ENCODE data around the gene STAB2. TPM values are rescaled to one million over a fixed set of nuclear protein-coding genes. Genes with fewer than 3 reads are reported as not detected.

STAB2 gene
- total RNA-seq, 4 donors from 2014 or later: 0.53 to 0.83 (median 0.69) TPM

GRCh38 chr12:103686026-103686425 is 99.0 kb downstream of the STAB2 start:
- DNase-seq: no peak
- H3K9me3 ChIP-seq: no peaks in the 10 kb centered on the region
- no peaks in the 10 kb centered on the region for H3K4me1 ChIP-seq
- H3K36me3 ChIP-seq: no peaks in the 10 kb centered on the region
- TF ChIP-seq POLR2A (IDR thresholded peaks at IDR 0.05): no peak
- TF ChIP-seq CTCF (IDR thresholded peaks at IDR 0.05): no peak
- no peaks in the 10 kb centered on the region for H3K27me3 ChIP-seq
- H3K4me3 ChIP-seq: no peak overlapping the region
- H3K27ac ChIP-seq: no peak overlapping the region

- H3K4me1 ChIP-seq: no peaks in the 10 kb centered on the region
- no peaks in the 10 kb centered on the region for H3K36me3 ChIP-seq
- H3K4me3 ChIP-seq: no peak overlapping the region
- TF ChIP-seq POLR2A (IDR thresholded peaks at IDR 0.05): no peak
- TF ChIP-seq CTCF (IDR thresholded peaks at IDR 0.05): no peak
- no peak for DNase-seq
- no peaks in the 10 kb centered on the region for H3K27me3 ChIP-seq
- no peak overlapping the region for H3K27ac ChIP-seq
- no peaks in the 10 kb centered on the region for H3K9me3 ChIP-seq
Observed at GRCh38 chr12:103687253-103687652, 100.2 kb downstream of the STAB2 start.

GRCh38 chr12:103688376-103689063 is 101.4 kb downstream of the STAB2 start:
- TF ChIP-seq CTCF (IDR thresholded peaks at IDR 0.05) (no peak), POLR2A (IDR thresholded peaks at IDR 0.05) (no peak)
- Histone ChIP-seq H3K4me3 (no peak overlapping the region), H3K27me3 (no peaks in the 10 kb centered on the region), H3K27ac (no peak overlapping the region), H3K9me3 (no peaks in the 10 kb centered on the region), H3K4me1 (no peaks in the 10 kb centered on the region), H3K36me3 (no peaks in the 10 kb centered on the region)
- DNase-seq: no peak

DNA sequence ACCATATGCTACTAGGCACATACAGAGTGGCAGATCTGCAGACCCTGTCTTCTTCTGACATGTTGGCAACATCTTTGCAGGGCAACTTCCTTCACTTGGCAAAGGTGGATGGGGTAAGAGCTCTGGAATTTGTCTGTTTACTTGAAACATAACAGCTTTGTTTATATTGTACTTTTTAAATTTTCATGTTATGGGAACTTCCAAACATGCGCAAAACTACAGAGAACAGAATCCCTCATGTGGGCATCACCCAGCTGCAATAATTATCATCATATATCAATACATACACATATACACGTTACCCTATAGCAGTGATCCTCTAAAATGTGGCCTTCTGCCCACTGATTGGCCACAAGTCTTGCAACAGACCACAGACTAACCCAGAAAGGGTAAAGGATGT is 103.4 kb downstream of the STAB2 start:
- H3K27me3 ChIP-seq: no peaks in the 10 kb centered on the region
- no peaks in the 10 kb centered on the region for H3K4me1 ChIP-seq
- H3K27ac ChIP-seq: no peak overlapping the region
- no peaks in the 10 kb centered on the region for H3K36me3 ChIP-seq
- no peak for TF ChIP-seq POLR2A (IDR thresholded peaks at IDR 0.05)
- no peak for TF ChIP-seq CTCF (IDR thresholded peaks at IDR 0.05)
- no peak for DNase-seq
- no peak overlapping the region for H3K4me3 ChIP-seq
- H3K9me3 ChIP-seq: no peaks in the 10 kb centered on the region

- Histone ChIP-seq H3K27me3 (no peaks in the 10 kb centered on the region), H3K27ac (no peak overlapping the region), H3K36me3 (no peaks in the 10 kb centered on the region), H3K4me1 (no peaks in the 10 kb centered on the region), H3K4me3 (no peak overlapping the region), H3K9me3 (no peaks in the 10 kb centered on the region)
- no peak for DNase-seq
- no peak for TF ChIP-seq CTCF (IDR thresholded peaks at IDR 0.05)
- TF ChIP-seq POLR2A (IDR thresholded peaks at IDR 0.05): no peak
Observed at GRCh38 chr12:103691063-103691462, 104.0 kb downstream of the STAB2 start.

DNA sequence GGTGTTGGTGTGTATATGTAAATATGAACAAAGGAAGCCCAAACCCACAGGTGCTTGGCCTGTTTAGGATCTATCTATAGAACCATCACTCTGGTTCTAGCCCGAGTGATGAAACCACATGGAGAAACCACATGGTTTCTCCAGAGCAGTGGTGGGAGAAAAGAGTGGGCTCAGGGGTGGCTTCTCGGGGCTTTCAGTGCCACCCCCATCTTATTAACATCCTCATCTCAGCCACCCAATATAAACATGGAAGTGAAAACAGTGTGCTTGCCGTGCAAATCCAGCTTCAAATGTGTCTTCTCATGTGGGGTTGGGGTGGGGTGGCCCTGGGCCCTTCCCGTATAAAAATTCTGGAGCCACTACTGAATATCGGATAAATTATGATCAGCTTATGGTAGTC is 109.0 kb downstream of the STAB2 start:
- Histone ChIP-seq H3K36me3 (no peaks in the 10 kb centered on the region), H3K27ac (no peak overlapping the region), H3K4me1 (no peaks in the 10 kb centered on the region), H3K4me3 (no peak overlapping the region), H3K27me3 (no peaks in the 10 kb centered on the region), H3K9me3 (no peaks in the 10 kb centered on the region)
- no peak for DNase-seq
- TF ChIP-seq CTCF (IDR thresholded peaks at IDR 0.05): no peak
- TF ChIP-seq POLR2A (IDR thresholded peaks at IDR 0.05): no peak
